ENCODE measurements around the gene SDHB.

DNA sequence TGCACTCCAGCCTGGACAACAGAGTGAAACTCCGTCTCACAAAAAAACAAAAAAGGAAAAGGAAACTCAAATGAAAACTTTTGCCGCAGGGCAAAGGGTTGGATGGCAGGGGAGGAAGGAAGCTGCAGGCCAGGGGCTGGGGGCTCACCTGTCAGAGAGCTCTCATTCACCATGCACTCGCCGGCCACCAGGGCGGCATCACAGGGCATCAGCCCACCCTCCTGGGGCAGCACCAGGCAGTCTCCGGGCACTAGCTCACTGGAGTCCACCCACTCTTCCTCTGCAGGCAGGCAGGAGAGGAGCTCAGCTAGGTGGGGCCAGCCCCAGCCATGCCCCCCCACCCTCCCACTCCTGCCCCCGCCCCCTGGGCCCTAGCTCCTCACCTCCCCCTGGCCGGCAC lies 54.0 kb downstream of the SDHB start:
- TF ChIP-seq POLR2AphosphoS5 (IDR thresholded peaks at IDR 0.05), result no peak
- TF ChIP-seq CTCF (IDR thresholded peaks at IDR 0.05 in 8 of 11, conservative IDR thresholded peaks at IDR 0.05 in 3 of 11), result no peak
- TF ChIP-seq POLR2A (IDR thresholded peaks at IDR 0.05), result no peak

Data from spleen (tissue), 7 donors.